WTC11 (cell line): Measurements from ENCODE around the gene CPA4. TPM values are rescaled to one million over a fixed set of nuclear protein-coding genes. Genes with fewer than 3 reads are reported as not detected.

Experiments used
- ATAC-seq: fragments of 200-7000 bp; cut with Tn5 transposase; 2 replicates; pipeline ENCODE4 v1.10.0; 2021; ENCODE audit warnings: mild to moderate bottlenecking, moderate library complexity
- CTCF ChIA-PET: fragments of 300-600 bp; sonication (Branson Sonifier 250); formaldehyde crosslinking; loops from one replicate; lab custom pipeline; 2021; ENCODE audit warnings: antibody characterized with exemption; lab: Charles Lee
- POLR2A ChIA-PET: fragments of 350-600 bp; sonication (Branson Sonifier 250); formaldehyde crosslinking; loops from one replicate; lab custom pipeline; 2021; ENCODE audit warnings: antibody characterized with exemption; lab: Charles Lee
- DNase-seq: peaks from one replicate; pipeline ENCODE4 v3.0.0; 2021; ENCODE audit warnings: low spot score
- H3K27ac Mint-ChIP-seq: 2 replicates; pipeline ENCODE4 v1.8.0; 2021; ENCODE audit warnings: mixed read lengths
- H3K27me3 Mint-ChIP-seq: 2 replicates; pipeline ENCODE4 v1.8.0; 2021; ENCODE audit warnings: low read depth, mild to moderate bottlenecking, moderate library complexity, mixed read lengths
- H3K36me3 Mint-ChIP-seq: 2 replicates; pipeline ENCODE4 v1.8.0; 2021; ENCODE audit warnings: mixed read lengths
- H3K4me1 Mint-ChIP-seq: 2 replicates; pipeline ENCODE4 v1.8.0; 2022; ENCODE audit warnings: mixed read lengths
- H3K4me3 Mint-ChIP-seq: 2 replicates; pipeline ENCODE4 v1.8.0; 2021; ENCODE audit warnings: mild to moderate bottlenecking, moderate library complexity, mixed read lengths
- H3K9me3 Mint-ChIP-seq: 2 replicates; pipeline ENCODE4 v1.8.0; 2021; ENCODE audit warnings: mixed read lengths
- CBFB ChIP-seq: sonication (generic); formaldehyde crosslinking; IDR thresholded peaks from 2 replicates; pipeline ENCODE4 v1.8.1; 2022; ENCODE audit warnings: mild to moderate bottlenecking, low read depth, missing genetic modification reagents
- ELF4 ChIP-seq: sonication (generic); formaldehyde crosslinking; IDR thresholded peaks from 2 replicates; pipeline ENCODE4 v1.8.1; 2022; ENCODE audit warnings: low read depth, mild to moderate bottlenecking, moderate library complexity, missing genetic modification reagents
- ESRRA ChIP-seq: sonication (generic); formaldehyde crosslinking; IDR thresholded peaks from 2 replicates; pipeline ENCODE4 v1.8.1; 2022; ENCODE audit warnings: mild to moderate bottlenecking, missing genetic modification reagents, borderline replicate concordance
- GRHL2 ChIP-seq: fragments of 250-450 bp; sonication (Bioruptor Pico); IDR thresholded peaks from 2 replicates; pipeline ENCODE4 v1.8.0; 2022; ENCODE audit warnings: mild to moderate bottlenecking, moderate library complexity; ENCODE audit not compliant: insufficient replicate concordance, severe bottlenecking
- JAZF1 ChIP-seq: fragments of 250-450 bp; sonication (Bioruptor Pico); IDR thresholded peaks from 2 replicates; pipeline ENCODE4 v1.9.0; 2021; ENCODE audit warnings: moderate library complexity, mild to moderate bottlenecking, inconsistent platforms
- NR1H2 ChIP-seq: sonication (generic); formaldehyde crosslinking; IDR thresholded peaks from 2 replicates; pipeline ENCODE4 v1.9.0; 2021; ENCODE audit warnings: mild to moderate bottlenecking, moderate library complexity, missing genetic modification reagents
- NR2C2 ChIP-seq: sonication (generic); formaldehyde crosslinking; IDR thresholded peaks from 2 replicates; pipeline ENCODE4 v1.8.0; 2022; ENCODE audit warnings: mild to moderate bottlenecking, missing genetic modification reagents
- OVOL2 ChIP-seq: fragments of 250-450 bp; sonication (Bioruptor Pico); IDR thresholded peaks from 2 replicates; pipeline ENCODE4 v1.9.0; 2021; ENCODE audit warnings: mild to moderate bottlenecking, borderline replicate concordance
- PRDM15 ChIP-seq: sonication (generic); formaldehyde crosslinking; IDR thresholded peaks from 2 replicates; pipeline ENCODE4 v1.8.0; 2022; ENCODE audit warnings: missing genetic modification reagents
- PREB ChIP-seq: sonication (generic); formaldehyde crosslinking; IDR thresholded peaks from 2 replicates; pipeline ENCODE4 v1.8.1; 2022; ENCODE audit warnings: mild to moderate bottlenecking, missing genetic modification reagents, moderate library complexity, borderline replicate concordance
- RELA ChIP-seq: sonication (generic); formaldehyde crosslinking; IDR thresholded peaks from 2 replicates; pipeline ENCODE4 v1.8.1; 2022; ENCODE audit warnings: missing genetic modification reagents, mild to moderate bottlenecking, borderline replicate concordance
- ZBTB21 ChIP-seq: sonication (generic); formaldehyde crosslinking; IDR thresholded peaks from 2 replicates; pipeline ENCODE4 v1.8.1; 2023; ENCODE audit warnings: mild to moderate bottlenecking, missing genetic modification reagents, borderline replicate concordance
- ZNF219 ChIP-seq: sonication (generic); formaldehyde crosslinking; IDR thresholded peaks from 2 replicates; pipeline ENCODE4 v1.8.0; 2023; ENCODE audit warnings: missing genetic modification reagents, mild to moderate bottlenecking, borderline replicate concordance
- ZNF396 ChIP-seq: fragments of 250-450 bp; sonication (Bioruptor Pico); IDR thresholded peaks from 2 replicates; pipeline ENCODE4 v1.8.0; 2021; ENCODE audit warnings: mild to moderate bottlenecking, moderate library complexity, borderline replicate concordance
- ZNF416 ChIP-seq: fragments of 250-450 bp; sonication (Bioruptor Pico); IDR thresholded peaks from 2 replicates; pipeline ENCODE4 v1.9.0; 2021; ENCODE audit warnings: mild to moderate bottlenecking, inconsistent platforms
- ZNF423 ChIP-seq: fragments of 250-450 bp; sonication (Bioruptor Pico); IDR thresholded peaks from 2 replicates; pipeline ENCODE4 v2.1.2; 2022; ENCODE audit warnings: mild to moderate bottlenecking, moderate library complexity
- ZNF671 ChIP-seq: fragments of 250-450 bp; sonication (Bioruptor Pico); IDR thresholded peaks from 2 replicates; pipeline ENCODE4 v1.8.0; 2021; ENCODE audit warnings: mild to moderate bottlenecking
- total RNA-seq: library from RNA; stranded (reverse); gene quantifications from 3 replicates; pipeline ENCODE4 v1.2.3, GENCODE V29; 2021
- TF ChIP-seq, protein P1 (sequence below): fragments of 250-450 bp; sonication (Bioruptor Pico); IDR thresholded peaks from 2 replicates; pipeline ENCODE4 v1.9.0; 2021; ENCODE audit warnings: mild to moderate bottlenecking, borderline replicate concordance
- TF ChIP-seq, protein P2 (sequence below): fragments of 250-450 bp; sonication (Bioruptor Pico); IDR thresholded peaks from 2 replicates; pipeline ENCODE4 v2.1.2; 2022; ENCODE audit warnings: mild to moderate bottlenecking, moderate library complexity
- TF ChIP-seq, protein P3 (sequence below): sonication (generic); formaldehyde crosslinking; IDR thresholded peaks from 2 replicates; pipeline ENCODE4 v1.8.0; 2023; ENCODE audit warnings: missing genetic modification reagents, mild to moderate bottlenecking, borderline replicate concordance

The CPA4 gene
- total RNA-seq, 1 experiment from 2014 or later: not detected

DNA sequence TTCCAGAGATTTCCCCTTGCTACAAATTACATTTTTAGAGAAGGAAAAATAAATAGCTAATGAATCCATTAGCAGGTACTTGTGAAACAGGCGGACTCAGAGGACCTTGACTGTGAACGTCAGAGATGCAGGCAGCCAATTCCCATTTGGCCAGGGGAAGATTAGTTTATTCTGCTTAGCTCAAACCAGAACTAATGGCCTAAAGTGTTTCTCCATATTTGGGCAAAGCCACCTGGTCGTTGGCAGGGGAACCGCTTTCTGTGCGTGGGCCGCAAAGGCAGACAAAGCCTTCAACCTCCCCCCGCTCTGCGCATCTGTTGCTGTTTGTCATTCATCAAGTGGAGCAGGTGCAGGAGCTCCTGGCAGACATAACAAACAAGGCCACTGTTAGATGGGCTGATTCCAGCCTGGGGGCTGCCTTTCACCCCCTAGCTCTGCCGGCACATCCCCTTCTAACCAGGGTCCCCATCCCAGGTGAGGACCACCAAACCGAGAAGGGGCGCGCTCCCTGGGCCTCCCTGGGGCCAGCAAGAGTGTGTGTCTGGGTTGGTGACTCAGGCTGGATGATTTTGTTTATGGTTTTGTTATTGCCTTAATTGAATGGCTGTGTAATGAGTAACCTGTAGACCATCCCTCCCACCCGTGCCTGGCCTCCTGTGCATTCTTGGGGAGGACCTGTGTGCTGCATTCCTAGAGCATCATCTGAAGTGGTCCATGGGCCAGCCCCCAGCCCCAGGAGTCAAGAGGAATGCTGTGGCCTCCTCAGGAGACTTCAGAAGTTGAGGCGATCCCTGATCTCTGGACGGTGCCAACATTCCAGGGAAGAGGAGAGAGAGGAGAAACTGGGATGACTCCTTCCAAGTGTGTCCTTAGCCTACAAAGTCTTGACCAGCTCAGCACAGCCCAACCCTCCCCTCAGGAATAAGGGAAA lies 72.8 kb downstream of the CPA4 start:
- H3K4me1 Mint-ChIP-seq: peaks cover 21% of the 10 kb centered on the region
- H3K36me3 Mint-ChIP-seq: no peaks in the 10 kb centered on the region
- DNase-seq (peak; percentile 40), ATAC-seq (peak; percentile 65)
- TF ChIP-seq ZNF396 (CRISPR knock-in tag) (no peak), ZNF416 (CRISPR knock-in tag) (no peak), GRHL2 (CRISPR knock-in tag) (no peak), OVOL2 (CRISPR knock-in tag) (no peak), JAZF1 (CRISPR knock-in tag) (no peak), ZNF219 (CRISPR knock-in tag) (no peak), RELA (no peak), PRDM15 (no peak), ESRRA (no peak), NR2C2 (no peak), ELF4 (CRISPR knock-in tag) (no peak)
- TF ChIP-seq, protein P1, sequence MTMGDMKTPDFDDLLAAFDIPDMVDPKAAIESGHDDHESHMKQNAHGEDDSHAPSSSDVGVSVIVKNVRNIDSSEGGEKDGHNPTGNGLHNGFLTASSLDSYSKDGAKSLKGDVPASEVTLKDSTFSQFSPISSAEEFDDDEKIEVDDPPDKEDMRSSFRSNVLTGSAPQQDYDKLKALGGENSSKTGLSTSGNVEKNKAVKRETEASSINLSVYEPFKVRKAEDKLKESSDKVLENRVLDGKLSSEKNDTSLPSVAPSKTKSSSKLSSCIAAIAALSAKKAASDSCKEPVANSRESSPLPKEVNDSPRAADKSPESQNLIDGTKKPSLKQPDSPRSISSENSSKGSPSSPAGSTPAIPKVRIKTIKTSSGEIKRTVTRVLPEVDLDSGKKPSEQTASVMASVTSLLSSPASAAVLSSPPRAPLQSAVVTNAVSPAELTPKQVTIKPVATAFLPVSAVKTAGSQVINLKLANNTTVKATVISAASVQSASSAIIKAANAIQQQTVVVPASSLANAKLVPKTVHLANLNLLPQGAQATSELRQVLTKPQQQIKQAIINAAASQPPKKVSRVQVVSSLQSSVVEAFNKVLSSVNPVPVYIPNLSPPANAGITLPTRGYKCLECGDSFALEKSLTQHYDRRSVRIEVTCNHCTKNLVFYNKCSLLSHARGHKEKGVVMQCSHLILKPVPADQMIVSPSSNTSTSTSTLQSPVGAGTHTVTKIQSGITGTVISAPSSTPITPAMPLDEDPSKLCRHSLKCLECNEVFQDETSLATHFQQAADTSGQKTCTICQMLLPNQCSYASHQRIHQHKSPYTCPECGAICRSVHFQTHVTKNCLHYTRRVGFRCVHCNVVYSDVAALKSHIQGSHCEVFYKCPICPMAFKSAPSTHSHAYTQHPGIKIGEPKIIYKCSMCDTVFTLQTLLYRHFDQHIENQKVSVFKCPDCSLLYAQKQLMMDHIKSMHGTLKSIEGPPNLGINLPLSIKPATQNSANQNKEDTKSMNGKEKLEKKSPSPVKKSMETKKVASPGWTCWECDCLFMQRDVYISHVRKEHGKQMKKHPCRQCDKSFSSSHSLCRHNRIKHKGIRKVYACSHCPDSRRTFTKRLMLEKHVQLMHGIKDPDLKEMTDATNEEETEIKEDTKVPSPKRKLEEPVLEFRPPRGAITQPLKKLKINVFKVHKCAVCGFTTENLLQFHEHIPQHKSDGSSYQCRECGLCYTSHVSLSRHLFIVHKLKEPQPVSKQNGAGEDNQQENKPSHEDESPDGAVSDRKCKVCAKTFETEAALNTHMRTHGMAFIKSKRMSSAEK: no peak
- POLR2A ChIA-PET: no interaction called here
- CTCF ChIA-PET: no interaction called here
- H3K4me3 Mint-ChIP-seq: no peak overlapping the region
- peaks cover 6% of the 10 kb centered on the region for H3K9me3 Mint-ChIP-seq
- no peaks in the 10 kb centered on the region; the same call in 1 of the 2 replicates for H3K27me3 Mint-ChIP-seq
- no peak overlapping the region for H3K27ac Mint-ChIP-seq

- no peak overlapping the region for H3K27ac Mint-ChIP-seq
- peaks cover 21% of the 10 kb centered on the region for H3K4me1 Mint-ChIP-seq
- no peaks in the 10 kb centered on the region for H3K9me3 Mint-ChIP-seq
- ChIA-PET POLR2A (no interaction called here), CTCF (no interaction called here)
- no peak for ATAC-seq
- no peak overlapping the region for H3K4me3 Mint-ChIP-seq
- H3K27me3 Mint-ChIP-seq: no peaks in the 10 kb centered on the region; the same call in 1 of the 2 replicates
- H3K36me3 Mint-ChIP-seq: no peaks in the 10 kb centered on the region
- no peak for DNase-seq
- TF ChIP-seq NR1H2: no peak
- TF ChIP-seq, protein P2, sequence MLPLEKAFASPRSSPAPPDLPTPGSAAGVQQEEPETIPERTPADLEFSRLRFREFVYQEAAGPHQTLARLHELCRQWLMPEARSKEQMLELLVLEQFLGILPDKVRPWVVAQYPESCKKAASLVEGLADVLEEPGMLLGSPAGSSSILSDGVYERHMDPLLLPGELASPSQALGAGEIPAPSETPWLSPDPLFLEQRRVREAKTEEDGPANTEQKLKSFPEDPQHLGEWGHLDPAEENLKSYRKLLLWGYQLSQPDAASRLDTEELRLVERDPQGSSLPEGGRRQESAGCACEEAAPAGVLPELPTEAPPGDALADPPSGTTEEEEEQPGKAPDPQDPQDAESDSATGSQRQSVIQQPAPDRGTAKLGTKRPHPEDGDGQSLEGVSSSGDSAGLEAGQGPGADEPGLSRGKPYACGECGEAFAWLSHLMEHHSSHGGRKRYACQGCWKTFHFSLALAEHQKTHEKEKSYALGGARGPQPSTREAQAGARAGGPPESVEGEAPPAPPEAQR: no peak
- TF ChIP-seq ZNF423 (CRISPR knock-in tag): no peak
- no peak for TF ChIP-seq ZNF671 (CRISPR knock-in tag)
- no peak for TF ChIP-seq CBFB (CRISPR knock-in tag)
- TF ChIP-seq PREB (CRISPR knock-in tag): no peak
- TF ChIP-seq, protein P3, sequence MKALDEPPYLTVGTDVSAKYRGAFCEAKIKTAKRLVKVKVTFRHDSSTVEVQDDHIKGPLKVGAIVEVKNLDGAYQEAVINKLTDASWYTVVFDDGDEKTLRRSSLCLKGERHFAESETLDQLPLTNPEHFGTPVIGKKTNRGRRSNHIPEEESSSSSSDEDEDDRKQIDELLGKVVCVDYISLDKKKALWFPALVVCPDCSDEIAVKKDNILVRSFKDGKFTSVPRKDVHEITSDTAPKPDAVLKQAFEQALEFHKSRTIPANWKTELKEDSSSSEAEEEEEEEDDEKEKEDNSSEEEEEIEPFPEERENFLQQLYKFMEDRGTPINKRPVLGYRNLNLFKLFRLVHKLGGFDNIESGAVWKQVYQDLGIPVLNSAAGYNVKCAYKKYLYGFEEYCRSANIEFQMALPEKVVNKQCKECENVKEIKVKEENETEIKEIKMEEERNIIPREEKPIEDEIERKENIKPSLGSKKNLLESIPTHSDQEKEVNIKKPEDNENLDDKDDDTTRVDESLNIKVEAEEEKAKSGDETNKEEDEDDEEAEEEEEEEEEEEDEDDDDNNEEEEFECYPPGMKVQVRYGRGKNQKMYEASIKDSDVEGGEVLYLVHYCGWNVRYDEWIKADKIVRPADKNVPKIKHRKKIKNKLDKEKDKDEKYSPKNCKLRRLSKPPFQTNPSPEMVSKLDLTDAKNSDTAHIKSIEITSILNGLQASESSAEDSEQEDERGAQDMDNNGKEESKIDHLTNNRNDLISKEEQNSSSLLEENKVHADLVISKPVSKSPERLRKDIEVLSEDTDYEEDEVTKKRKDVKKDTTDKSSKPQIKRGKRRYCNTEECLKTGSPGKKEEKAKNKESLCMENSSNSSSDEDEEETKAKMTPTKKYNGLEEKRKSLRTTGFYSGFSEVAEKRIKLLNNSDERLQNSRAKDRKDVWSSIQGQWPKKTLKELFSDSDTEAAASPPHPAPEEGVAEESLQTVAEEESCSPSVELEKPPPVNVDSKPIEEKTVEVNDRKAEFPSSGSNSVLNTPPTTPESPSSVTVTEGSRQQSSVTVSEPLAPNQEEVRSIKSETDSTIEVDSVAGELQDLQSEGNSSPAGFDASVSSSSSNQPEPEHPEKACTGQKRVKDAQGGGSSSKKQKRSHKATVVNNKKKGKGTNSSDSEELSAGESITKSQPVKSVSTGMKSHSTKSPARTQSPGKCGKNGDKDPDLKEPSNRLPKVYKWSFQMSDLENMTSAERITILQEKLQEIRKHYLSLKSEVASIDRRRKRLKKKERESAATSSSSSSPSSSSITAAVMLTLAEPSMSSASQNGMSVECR (CRISPR knock-in tag): no peak
- no peak for TF ChIP-seq ZBTB21
These were observed 73.6 kb downstream of the CPA4 start for GRCh38 chr7:130366564-130366963.
